WTC11 (cell line): ENCODE results near the gene GCSH. TPM values are rescaled to one million over a fixed set of nuclear protein-coding genes. Genes with fewer than 3 reads are reported as not detected.

Source experiments
- ATAC-seq: fragments of 200-7000 bp; cut with Tn5 transposase; 2 replicates; pipeline ENCODE4 v1.10.0; 2021; ENCODE audit warnings: mild to moderate bottlenecking, moderate library complexity
- CTCF ChIA-PET: fragments of 300-600 bp; sonication (Branson Sonifier 250); formaldehyde crosslinking; loops from one replicate; lab custom pipeline; 2021; ENCODE audit warnings: antibody characterized with exemption; lab: Charles Lee
- POLR2A ChIA-PET: fragments of 350-600 bp; sonication (Branson Sonifier 250); formaldehyde crosslinking; loops from one replicate; lab custom pipeline; 2021; ENCODE audit warnings: antibody characterized with exemption; lab: Charles Lee
- DNase-seq: peaks from one replicate; pipeline ENCODE4 v3.0.0; 2021; ENCODE audit warnings: low spot score
- H3K27ac Mint-ChIP-seq: 2 replicates; pipeline ENCODE4 v1.8.0; 2021; ENCODE audit warnings: mixed read lengths
- H3K27me3 Mint-ChIP-seq: 2 replicates; pipeline ENCODE4 v1.8.0; 2021; ENCODE audit warnings: low read depth, mild to moderate bottlenecking, moderate library complexity, mixed read lengths
- H3K36me3 Mint-ChIP-seq: 2 replicates; pipeline ENCODE4 v1.8.0; 2021; ENCODE audit warnings: mixed read lengths
- H3K4me1 Mint-ChIP-seq: 2 replicates; pipeline ENCODE4 v1.8.0; 2022; ENCODE audit warnings: mixed read lengths
- H3K4me3 Mint-ChIP-seq: 2 replicates; pipeline ENCODE4 v1.8.0; 2021; ENCODE audit warnings: mild to moderate bottlenecking, moderate library complexity, mixed read lengths
- H3K9me3 Mint-ChIP-seq: 2 replicates; pipeline ENCODE4 v1.8.0; 2021; ENCODE audit warnings: mixed read lengths
- ATF3 ChIP-seq: sonication (generic); formaldehyde crosslinking; conservative IDR thresholded peaks from 2 replicates; pipeline ENCODE4 v1.8.1; 2022; ENCODE audit warnings: mild to moderate bottlenecking, missing genetic modification reagents
- ATF6 ChIP-seq: sonication (generic); formaldehyde crosslinking; IDR thresholded peaks from 2 replicates; pipeline ENCODE4 v1.8.1; 2023; ENCODE audit warnings: mild to moderate bottlenecking, missing genetic modification reagents
- CBFB ChIP-seq: sonication (generic); formaldehyde crosslinking; IDR thresholded peaks from 2 replicates; pipeline ENCODE4 v1.8.1; 2022; ENCODE audit warnings: mild to moderate bottlenecking, low read depth, missing genetic modification reagents
- CREB1 ChIP-seq: sonication (generic); formaldehyde crosslinking; IDR thresholded peaks from 2 replicates; pipeline ENCODE4 v1.8.0; 2023; ENCODE audit warnings: mild to moderate bottlenecking, missing genetic modification reagents
- ESRRA ChIP-seq: sonication (generic); formaldehyde crosslinking; IDR thresholded peaks from 2 replicates; pipeline ENCODE4 v1.8.1; 2022; ENCODE audit warnings: mild to moderate bottlenecking, missing genetic modification reagents, borderline replicate concordance
- FOXK1 ChIP-seq: sonication (generic); formaldehyde crosslinking; IDR thresholded peaks from 2 replicates; pipeline ENCODE4 v1.8.0; 2022; ENCODE audit warnings: mild to moderate bottlenecking, moderate library complexity, missing genetic modification reagents
- GTF2I ChIP-seq: fragments of 250-450 bp; sonication (Bioruptor Pico); conservative IDR thresholded peaks from 2 replicates; pipeline ENCODE4 v1.4.0; 2021; ENCODE audit warnings: mild to moderate bottlenecking
- HMGXB4 ChIP-seq: sonication (generic); formaldehyde crosslinking; IDR thresholded peaks from 2 replicates; pipeline ENCODE4 v1.8.1; 2023; ENCODE audit warnings: mild to moderate bottlenecking, moderate library complexity, missing genetic modification reagents
- IRF1 ChIP-seq: sonication (generic); formaldehyde crosslinking; IDR thresholded peaks from 2 replicates; pipeline ENCODE4 v1.8.0; 2023; ENCODE audit warnings: missing genetic modification reagents
- KAT7 ChIP-seq: sonication (generic); formaldehyde crosslinking; IDR thresholded peaks from 2 replicates; pipeline ENCODE4 v1.8.1; 2023; ENCODE audit warnings: missing genetic modification reagents, mild to moderate bottlenecking, borderline replicate concordance
- MLX ChIP-seq: sonication (generic); formaldehyde crosslinking; IDR thresholded peaks from 2 replicates; pipeline ENCODE4 v1.8.1; 2023; ENCODE audit warnings: mild to moderate bottlenecking, missing genetic modification reagents, moderate library complexity
- NFATC4 ChIP-seq: fragments of 250-450 bp; sonication (Bioruptor Pico); IDR thresholded peaks from 2 replicates; pipeline ENCODE4 v1.9.0; 2021; ENCODE audit warnings: mild to moderate bottlenecking
- NFE2L1 ChIP-seq: sonication (generic); formaldehyde crosslinking; IDR thresholded peaks from 2 replicates; pipeline ENCODE4 v1.8.1; 2023; ENCODE audit warnings: missing genetic modification reagents
- NFYB ChIP-seq: sonication (generic); formaldehyde crosslinking; conservative IDR thresholded peaks from 2 replicates; pipeline ENCODE4 v1.8.0; 2022; ENCODE audit warnings: low read depth, missing genetic modification reagents
- NR1H2 ChIP-seq: sonication (generic); formaldehyde crosslinking; IDR thresholded peaks from 2 replicates; pipeline ENCODE4 v1.9.0; 2021; ENCODE audit warnings: mild to moderate bottlenecking, moderate library complexity, missing genetic modification reagents
- OVOL2 ChIP-seq: fragments of 250-450 bp; sonication (Bioruptor Pico); IDR thresholded peaks from 2 replicates; pipeline ENCODE4 v1.9.0; 2021; ENCODE audit warnings: mild to moderate bottlenecking, borderline replicate concordance
- RELA ChIP-seq: sonication (generic); formaldehyde crosslinking; IDR thresholded peaks from 2 replicates; pipeline ENCODE4 v1.8.1; 2022; ENCODE audit warnings: missing genetic modification reagents, mild to moderate bottlenecking, borderline replicate concordance
- RORB ChIP-seq: fragments of 250-450 bp; sonication (Bioruptor Pico); IDR thresholded peaks from 2 replicates; pipeline ENCODE4 v1.9.0; 2021; ENCODE audit warnings: mild to moderate bottlenecking
- SMAD3 ChIP-seq: sonication (generic); formaldehyde crosslinking; IDR thresholded peaks from 2 replicates; pipeline ENCODE4 v1.8.0; 2022; ENCODE audit warnings: missing genetic modification reagents, mild to moderate bottlenecking, borderline replicate concordance
- TEAD1 ChIP-seq: sonication (generic); formaldehyde crosslinking; IDR thresholded peaks from 2 replicates; pipeline ENCODE4 v1.8.0; 2022; ENCODE audit warnings: mild to moderate bottlenecking, missing genetic modification reagents
- TP53 ChIP-seq: sonication (generic); formaldehyde crosslinking; IDR thresholded peaks from 2 replicates; pipeline ENCODE4 v1.8.1; 2023; ENCODE audit warnings: mild to moderate bottlenecking, missing genetic modification reagents
- ZBTB21 ChIP-seq: sonication (generic); formaldehyde crosslinking; IDR thresholded peaks from 2 replicates; pipeline ENCODE4 v1.8.1; 2023; ENCODE audit warnings: mild to moderate bottlenecking, missing genetic modification reagents, borderline replicate concordance
- ZNF138 ChIP-seq: sonication (generic); formaldehyde crosslinking; conservative IDR thresholded peaks from 2 replicates; pipeline ENCODE4 v1.8.1; 2022; ENCODE audit warnings: mild to moderate bottlenecking, moderate library complexity, missing genetic modification reagents
- ZNF219 ChIP-seq: sonication (generic); formaldehyde crosslinking; IDR thresholded peaks from 2 replicates; pipeline ENCODE4 v1.8.0; 2023; ENCODE audit warnings: missing genetic modification reagents, mild to moderate bottlenecking, borderline replicate concordance
- ZNF263 ChIP-seq: sonication (generic); formaldehyde crosslinking; IDR thresholded peaks from 2 replicates; pipeline ENCODE4 v1.8.1; 2022; ENCODE audit warnings: low read depth, mild to moderate bottlenecking, moderate library complexity, missing genetic modification reagents
- ZNF317 ChIP-seq: sonication (generic); formaldehyde crosslinking; IDR thresholded peaks from 2 replicates; pipeline ENCODE4 v1.8.1; 2023; ENCODE audit warnings: low read depth, mild to moderate bottlenecking, moderate library complexity, missing genetic modification reagents, borderline replicate concordance
- ZNF396 ChIP-seq: fragments of 250-450 bp; sonication (Bioruptor Pico); IDR thresholded peaks from 2 replicates; pipeline ENCODE4 v1.8.0; 2021; ENCODE audit warnings: mild to moderate bottlenecking, moderate library complexity, borderline replicate concordance
- total RNA-seq: library from RNA; stranded (reverse); gene quantifications from 3 replicates; pipeline ENCODE4 v1.2.3, GENCODE V29; 2021
- TF ChIP-seq, protein P1 (sequence below): sonication (generic); formaldehyde crosslinking; IDR thresholded peaks from 2 replicates; pipeline ENCODE4 v1.8.1; 2022; ENCODE audit warnings: low read depth, missing genetic modification reagents, borderline replicate concordance
- TF ChIP-seq, protein P2 (sequence below): fragments of 250-450 bp; sonication (Bioruptor Pico); conservative IDR thresholded peaks from 2 replicates; pipeline ENCODE4 v1.9.0; 2021; ENCODE audit warnings: mild to moderate bottlenecking

Gene GCSH
- total RNA-seq, 1 experiment from 2014 or later, result 95.9 TPM

GRCh38 chr16:81095953-81096714 lies at the start of gene GCSH (continued):
- peak; percentile 73; the same call in 1 of the 2 replicates for TF ChIP-seq HMGXB4 (CRISPR knock-in tag)
- TF ChIP-seq NFE2L1 (CRISPR knock-in tag), result no peak; the same call in 1 of the 2 replicates
- peak; percentile 39; the same call in 1 of the 2 replicates for TF ChIP-seq TP53
- no peak for TF ChIP-seq OVOL2
- 0 out of 2 replicates have a peak, but pooled peaks have one; percentile 44 for TF ChIP-seq ZBTB21
- 0 out of 2 replicates have a peak, but pooled peaks have one; percentile 43 for TF ChIP-seq IRF1
- TF ChIP-seq TEAD1 (CRISPR knock-in tag), result no peak
- TF ChIP-seq NFYB (CRISPR knock-in tag), result peak; percentile 60
- no peak for TF ChIP-seq ZNF263 (CRISPR knock-in tag)
- peak; percentile 47; the same call in 1 of the 2 replicates for TF ChIP-seq RELA
- TF ChIP-seq CBFB (CRISPR knock-in tag), result no peak
- TF ChIP-seq ESRRA, result peak; percentile 68

- no peak for DNase-seq
- no peaks in the 10 kb centered on the region; the same call in 1 of the 2 replicates for H3K27me3 Mint-ChIP-seq
- ChIA-PET CTCF (no interaction called here), POLR2A (no interaction called here)
- H3K4me1 Mint-ChIP-seq, result peaks cover 8% of the 10 kb centered on the region
- no peak overlapping the region for H3K27ac Mint-ChIP-seq
- no peaks in the 10 kb centered on the region for H3K9me3 Mint-ChIP-seq
- no peak for ATAC-seq
- no peaks in the 10 kb centered on the region for H3K36me3 Mint-ChIP-seq
- H3K4me3 Mint-ChIP-seq, result no peak overlapping the region
- TF ChIP-seq GTF2I (no peak), ZNF138 (CRISPR knock-in tag) (no peak), SMAD3 (CRISPR knock-in tag) (no peak), NR1H2 (no peak), ATF3 (CRISPR knock-in tag) (no peak), RORB (CRISPR knock-in tag) (no peak), MLX (no peak), ZNF317 (CRISPR knock-in tag) (no peak), NFATC4 (CRISPR knock-in tag) (no peak), ZNF219 (CRISPR knock-in tag) (no peak), ATF6 (CRISPR knock-in tag) (no peak), CREB1 (CRISPR knock-in tag) (no peak), KAT7 (CRISPR knock-in tag) (no peak), ZNF396 (no peak), FOXK1 (CRISPR knock-in tag) (no peak)
- TF ChIP-seq, protein P1, sequence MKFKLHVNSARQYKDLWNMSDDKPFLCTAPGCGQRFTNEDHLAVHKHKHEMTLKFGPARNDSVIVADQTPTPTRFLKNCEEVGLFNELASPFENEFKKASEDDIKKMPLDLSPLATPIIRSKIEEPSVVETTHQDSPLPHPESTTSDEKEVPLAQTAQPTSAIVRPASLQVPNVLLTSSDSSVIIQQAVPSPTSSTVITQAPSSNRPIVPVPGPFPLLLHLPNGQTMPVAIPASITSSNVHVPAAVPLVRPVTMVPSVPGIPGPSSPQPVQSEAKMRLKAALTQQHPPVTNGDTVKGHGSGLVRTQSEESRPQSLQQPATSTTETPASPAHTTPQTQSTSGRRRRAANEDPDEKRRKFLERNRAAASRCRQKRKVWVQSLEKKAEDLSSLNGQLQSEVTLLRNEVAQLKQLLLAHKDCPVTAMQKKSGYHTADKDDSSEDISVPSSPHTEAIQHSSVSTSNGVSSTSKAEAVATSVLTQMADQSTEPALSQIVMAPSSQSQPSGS (CRISPR knock-in tag), result no peak
- TF ChIP-seq, protein P2, sequence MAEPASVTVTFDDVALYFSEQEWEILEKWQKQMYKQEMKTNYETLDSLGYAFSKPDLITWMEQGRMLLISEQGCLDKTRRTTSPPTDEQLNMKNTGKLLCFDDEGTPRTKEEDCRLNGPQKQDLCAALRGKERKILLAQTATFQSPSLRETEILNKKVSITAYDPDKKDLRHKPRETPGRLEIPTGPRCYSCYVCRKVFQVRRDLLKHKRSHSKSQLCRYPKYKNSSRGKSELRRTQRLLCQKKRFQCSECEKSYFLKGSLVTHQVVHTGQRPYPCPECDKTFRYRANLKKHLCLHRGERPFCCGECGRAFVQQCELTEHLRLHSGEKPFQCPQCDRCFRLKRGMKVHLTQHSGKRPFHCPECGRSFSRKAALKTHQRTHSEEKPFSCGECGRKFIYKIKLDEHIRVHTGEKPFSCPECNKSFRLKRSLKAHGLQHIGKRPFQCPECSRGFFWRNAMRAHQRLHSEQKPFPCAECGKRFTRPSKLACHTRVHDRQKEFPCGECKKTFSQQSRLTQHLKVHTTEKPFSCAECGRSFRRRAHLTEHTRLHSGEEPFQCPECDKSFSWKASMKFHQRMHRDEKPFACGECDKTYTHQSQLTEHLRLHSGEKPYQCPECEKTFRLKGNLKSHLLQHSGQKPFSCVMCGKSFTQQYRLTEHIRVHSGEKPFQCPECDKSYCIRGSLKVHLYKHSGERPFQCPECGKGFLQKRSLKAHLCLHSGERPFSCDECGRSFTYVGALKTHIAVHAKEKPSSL (CRISPR knock-in tag), result no peak
Measured at GRCh38 chr16:81143921-81144471, 47.8 kb upstream of the GCSH start.
